ENCODE measurements around the gene C2orf92.

GRCh38 chr2:97697252-97698235 lies 28.0 kb downstream of the C2orf92 start:
- TF ChIP-seq EZH2 (IDR thresholded peaks at IDR 0.05; ENCODE audit: low read depth): no peak
- TF ChIP-seq, protein P1, sequence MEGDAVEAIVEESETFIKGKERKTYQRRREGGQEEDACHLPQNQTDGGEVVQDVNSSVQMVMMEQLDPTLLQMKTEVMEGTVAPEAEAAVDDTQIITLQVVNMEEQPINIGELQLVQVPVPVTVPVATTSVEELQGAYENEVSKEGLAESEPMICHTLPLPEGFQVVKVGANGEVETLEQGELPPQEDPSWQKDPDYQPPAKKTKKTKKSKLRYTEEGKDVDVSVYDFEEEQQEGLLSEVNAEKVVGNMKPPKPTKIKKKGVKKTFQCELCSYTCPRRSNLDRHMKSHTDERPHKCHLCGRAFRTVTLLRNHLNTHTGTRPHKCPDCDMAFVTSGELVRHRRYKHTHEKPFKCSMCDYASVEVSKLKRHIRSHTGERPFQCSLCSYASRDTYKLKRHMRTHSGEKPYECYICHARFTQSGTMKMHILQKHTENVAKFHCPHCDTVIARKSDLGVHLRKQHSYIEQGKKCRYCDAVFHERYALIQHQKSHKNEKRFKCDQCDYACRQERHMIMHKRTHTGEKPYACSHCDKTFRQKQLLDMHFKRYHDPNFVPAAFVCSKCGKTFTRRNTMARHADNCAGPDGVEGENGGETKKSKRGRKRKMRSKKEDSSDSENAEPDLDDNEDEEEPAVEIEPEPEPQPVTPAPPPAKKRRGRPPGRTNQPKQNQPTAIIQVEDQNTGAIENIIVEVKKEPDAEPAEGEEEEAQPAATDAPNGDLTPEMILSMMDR (conservative IDR thresholded peaks at IDR 0.05): peak; percentile 99
